ENCODE data around the gene PIGM.
A peak's percentile ranks its signal among the peaks of the same experiment; 100 is the strongest.

Gene PIGM

GRCh38 chr1:160031365-160032164 lies at the start of gene PIGM:
Gene PIGM, minus strand, starts transcription at chr1:160031990. Its CDS starts 251 bp downstream, at chr1:160031739.
- peak; percentile 96 to 100 (median 99) for DNase-seq

- peak in 2 of 3 experiments; percentile 45 to 81 for DNase-seq
Observed at GRCh38 chr1:160081261-160081936, 49.6 kb upstream of the PIGM start, which contains the start of gene KCNJ9. Gene KCNJ9, plus strand, starts transcription at chr1:160081538. Its CDS starts 2,493 bp downstream, at chr1:160084031.

GRCh38 chr1:160080381-160081100 lies 48.8 kb upstream of the PIGM start:
- DNase-seq: peak in 1 of 3 experiments; percentile 59

GRCh38 chr1:160079448-160079847 lies 47.7 kb upstream of the PIGM start:
- DNase-seq: no peak

GRCh38 chr1:160078512-160079195 lies 46.9 kb upstream of the PIGM start:
- DNase-seq: peak in 2 of 3 experiments; percentile 30 to 43

GRCh38 chr1:160077486-160077885 lies 45.7 kb upstream of the PIGM start:
- DNase-seq: no peak

GRCh38 chr1:160076295-160076694 lies 44.5 kb upstream of the PIGM start:
- no peak for DNase-seq

GRCh38 chr1:160075836-160076235 lies 44.0 kb upstream of the PIGM start:
- no peak for DNase-seq

- DNase-seq: no peak
Observed at GRCh38 chr1:160074865-160075264, 43.1 kb upstream of the PIGM start.

GRCh38 chr1:160071289-160071688 lies 39.5 kb upstream of the PIGM start:
- DNase-seq: no peak

GRCh38 chr1:160070243-160071163 lies 38.7 kb upstream of the PIGM start:
- DNase-seq: peak; percentile 69 to 79 (median 78)

- DNase-seq: peak in 1 of 3 experiments; percentile 29
Observed at GRCh38 chr1:160069460-160070231, 37.9 kb upstream of the PIGM start, which contains the start of gene KCNJ10. Gene KCNJ10, minus strand, starts transcription at chr1:160070160. Its CDS starts 27,628 bp downstream, at chr1:160042532.

GRCh38 chr1:160068225-160068624 lies 36.4 kb upstream of the PIGM start:
- no peak for DNase-seq

GRCh38 chr1:160066829-160067745 lies 35.3 kb upstream of the PIGM start:
- DNase-seq: no peak

- no peak for DNase-seq
Observed at GRCh38 chr1:160064746-160065145, 33.0 kb upstream of the PIGM start.

GRCh38 chr1:160064164-160064563 lies 32.4 kb upstream of the PIGM start:
- no peak for DNase-seq

GRCh38 chr1:160063176-160063575 lies 31.4 kb upstream of the PIGM start:
- no peak for DNase-seq

- DNase-seq: no peak
Observed at GRCh38 chr1:160062230-160062532, 30.4 kb upstream of the PIGM start.

GRCh38 chr1:160061369-160062229 lies 29.8 kb upstream of the PIGM start:
- peak in 1 of 3 experiments; percentile 52 for DNase-seq
